Liver (tissue), 2 donors: Measurements from ENCODE around the gene PHF11.

Source experiments
- TF ChIP-seq, protein P1 (sequence below): IDR thresholded peaks from 2 replicates; pipeline ENCODE4 v1.6.1; 2016; ENCODE audit warnings: antibody characterized with exemption
- TF ChIP-seq, protein P2 (sequence below): IDR thresholded peaks from 2 replicates; pipeline ENCODE4 v1.6.1; 2016; ENCODE audit warnings: antibody characterized with exemption, mild to moderate bottlenecking
- donor health status: healthy.

DNA sequence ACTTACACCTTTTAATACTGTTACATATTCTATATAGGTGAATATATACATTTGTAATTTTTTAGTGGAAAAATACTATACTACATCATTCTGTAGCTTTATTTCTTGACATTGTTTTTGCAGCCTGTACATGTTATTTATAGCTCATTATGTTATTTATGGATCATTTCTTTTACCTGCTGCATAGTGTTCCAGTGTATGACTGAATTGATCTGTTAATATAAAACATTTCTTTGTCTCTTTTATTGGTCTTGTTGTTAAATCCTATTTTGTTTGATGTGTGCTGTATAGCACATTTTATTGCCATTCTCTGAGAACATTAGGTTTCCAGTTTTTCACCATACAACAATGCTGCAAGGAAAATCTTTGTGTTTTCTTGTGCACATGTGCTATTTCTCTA, 49.3 kb upstream of the PHF11 start:
- TF ChIP-seq, protein P1, sequence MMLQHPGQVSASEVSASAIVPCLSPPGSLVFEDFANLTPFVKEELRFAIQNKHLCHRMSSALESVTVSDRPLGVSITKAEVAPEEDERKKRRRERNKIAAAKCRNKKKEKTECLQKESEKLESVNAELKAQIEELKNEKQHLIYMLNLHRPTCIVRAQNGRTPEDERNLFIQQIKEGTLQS: no peak
- TF ChIP-seq, protein P2, sequence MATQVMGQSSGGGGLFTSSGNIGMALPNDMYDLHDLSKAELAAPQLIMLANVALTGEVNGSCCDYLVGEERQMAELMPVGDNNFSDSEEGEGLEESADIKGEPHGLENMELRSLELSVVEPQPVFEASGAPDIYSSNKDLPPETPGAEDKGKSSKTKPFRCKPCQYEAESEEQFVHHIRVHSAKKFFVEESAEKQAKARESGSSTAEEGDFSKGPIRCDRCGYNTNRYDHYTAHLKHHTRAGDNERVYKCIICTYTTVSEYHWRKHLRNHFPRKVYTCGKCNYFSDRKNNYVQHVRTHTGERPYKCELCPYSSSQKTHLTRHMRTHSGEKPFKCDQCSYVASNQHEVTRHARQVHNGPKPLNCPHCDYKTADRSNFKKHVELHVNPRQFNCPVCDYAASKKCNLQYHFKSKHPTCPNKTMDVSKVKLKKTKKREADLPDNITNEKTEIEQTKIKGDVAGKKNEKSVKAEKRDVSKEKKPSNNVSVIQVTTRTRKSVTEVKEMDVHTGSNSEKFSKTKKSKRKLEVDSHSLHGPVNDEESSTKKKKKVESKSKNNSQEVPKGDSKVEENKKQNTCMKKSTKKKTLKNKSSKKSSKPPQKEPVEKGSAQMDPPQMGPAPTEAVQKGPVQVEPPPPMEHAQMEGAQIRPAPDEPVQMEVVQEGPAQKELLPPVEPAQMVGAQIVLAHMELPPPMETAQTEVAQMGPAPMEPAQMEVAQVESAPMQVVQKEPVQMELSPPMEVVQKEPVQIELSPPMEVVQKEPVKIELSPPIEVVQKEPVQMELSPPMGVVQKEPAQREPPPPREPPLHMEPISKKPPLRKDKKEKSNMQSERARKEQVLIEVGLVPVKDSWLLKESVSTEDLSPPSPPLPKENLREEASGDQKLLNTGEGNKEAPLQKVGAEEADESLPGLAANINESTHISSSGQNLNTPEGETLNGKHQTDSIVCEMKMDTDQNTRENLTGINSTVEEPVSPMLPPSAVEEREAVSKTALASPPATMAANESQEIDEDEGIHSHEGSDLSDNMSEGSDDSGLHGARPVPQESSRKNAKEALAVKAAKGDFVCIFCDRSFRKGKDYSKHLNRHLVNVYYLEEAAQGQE: no peak
